Panc1 (cell line): Measurements from ENCODE around the gene OPN1SW. TPM values are rescaled to one million over a fixed set of nuclear protein-coding genes. Genes with fewer than 3 reads are reported as not detected.

ENCODE experiments used
- ATAC-seq: fragments of 200-7000 bp; cut with Tn5 transposase; 2 replicates; pipeline ENCODE4 v1.9.1; 2020; ENCODE audit warnings: mild to moderate bottlenecking, moderate library complexity
- BruUV-seq: library from RNA; stranded (reverse); fragments of 400-500 nt; replicated peaks from 2 replicates; lab custom pipeline; 2021; lab: Mats Ljungman, UMichigan
- CTCF ChIA-PET: fragments of 300-600 bp; sonication (Branson Sonifier 250); formaldehyde crosslinking; loops from one replicate; lab custom pipeline; 2022; ENCODE audit warnings: antibody characterized with exemption; lab: Charles Lee
- POLR2A ChIA-PET: fragments of 300-600 bp; sonication (Branson Sonifier 250); formaldehyde crosslinking; loops from one replicate; lab custom pipeline; 2022; ENCODE audit warnings: antibody characterized with exemption; lab: Charles Lee
- DNase-seq: peaks from one replicate; pipeline ENCODE4 v3.0.0-alpha.2; 2010; ENCODE audit warnings: low read depth, low spot score
- H3K27ac ChIP-seq: 2 replicates; pipeline ENCODE4 v1.5.1; 2011; ENCODE audit warnings: mild to moderate bottlenecking, low read length, inconsistent platforms
- H3K27me3 ChIP-seq: fragments of 200-500 bp; sonication (Bioruptor generic); 2 replicates; pipeline ENCODE4 v1.6.0; 2014; ENCODE audit warnings: low read length, inconsistent platforms; ENCODE audit not compliant: control insufficient read depth, insufficient read depth
- H3K36me3 ChIP-seq: fragments of 200-500 bp; sonication (Bioruptor generic); 2 replicates; pipeline ENCODE4 v1.5.1; 2014; ENCODE audit warnings: inconsistent platforms, mild to moderate bottlenecking, low read length, moderate library complexity; ENCODE audit not compliant: control insufficient read depth, insufficient read depth
- H3K4me1 ChIP-seq: 2 replicates; pipeline ENCODE4 v1.5.1; 2011; ENCODE audit warnings: inconsistent platforms, mild to moderate bottlenecking, low read length, moderate library complexity; ENCODE audit not compliant: control insufficient read depth, insufficient read depth
- H3K4me3 ChIP-seq, 2 experiments: 2 replicates each; pipeline ENCODE4 v1.5.1; 2011 to 2012; ENCODE audit warnings: low read depth in 2 of 2, low read length in 2 of 2, mild to moderate bottlenecking in 2 of 2, inconsistent platforms in 1 of 2, moderate library complexity in 1 of 2
- H3K9me3 ChIP-seq: fragments of 200-500 bp; sonication (Bioruptor generic); 2 replicates; pipeline ENCODE4 v1.5.1; 2014; ENCODE audit warnings: low read depth, mild to moderate bottlenecking, inconsistent platforms, low read length, moderate library complexity; ENCODE audit not compliant: control insufficient read depth, insufficient read depth
- POLR2AphosphoS5 ChIP-seq: IDR thresholded peaks from 2 replicates; pipeline ENCODE4 v1.6.1; 2012; ENCODE audit warnings: mild to moderate bottlenecking, low read depth, low read length, moderate library complexity
- REST ChIP-seq, 2 experiments: IDR thresholded peaks; 2 replicates each; pipeline ENCODE4 v1.6.1; 2011 to 2012; ENCODE audit warnings: low read depth in 2 of 2, control low read depth in 1 of 2, low read length in 1 of 2, mild to moderate bottlenecking in 1 of 2, moderate library complexity in 1 of 2; ENCODE audit not compliant: insufficient read depth in 1 of 2
- SIN3A ChIP-seq: IDR thresholded peaks from 2 replicates; pipeline ENCODE4 v1.6.1; 2012; ENCODE audit warnings: low read depth, mild to moderate bottlenecking, low read length, moderate library complexity, borderline replicate concordance; ENCODE audit not compliant: insufficient read depth
- TCF7L2 ChIP-seq: IDR thresholded peaks from 2 replicates; pipeline ENCODE4 v1.6.1; 2011; ENCODE audit warnings: mild to moderate bottlenecking, low read depth, low read length, inconsistent platforms
- in situ Hi-C: cut with HindIII; loops from 2 replicates; pipeline ENCODE4 v1.10.0; 2016; ENCODE audit warnings: low sequenced_read_pairs, low pct_unique_long_range_greater_than_20kb
- intact Hi-C: fragments of 100-400 bp; cut with micrococcal nuclease; formaldehyde crosslinking; loops from one replicate; pipeline ENCODE4 v1.10.0; 2022; ENCODE audit not compliant: unreplicated experiment
- total RNA-seq: library from RNA; stranded (reverse); gene quantifications from one replicate; pipeline ENCODE4 v1.2.1, GENCODE V29; 2021; ENCODE audit not compliant: unreplicated experiment
- TF ChIP-seq, protein P1 (sequence below): fragments of 450-650 bp; IDR thresholded peaks from 2 replicates; pipeline ENCODE4 v1.5.1; 2017; ENCODE audit warnings: mild to moderate bottlenecking

The OPN1SW gene
- total RNA-seq, 1 experiment from 2014 or later, result not detected

DNA sequence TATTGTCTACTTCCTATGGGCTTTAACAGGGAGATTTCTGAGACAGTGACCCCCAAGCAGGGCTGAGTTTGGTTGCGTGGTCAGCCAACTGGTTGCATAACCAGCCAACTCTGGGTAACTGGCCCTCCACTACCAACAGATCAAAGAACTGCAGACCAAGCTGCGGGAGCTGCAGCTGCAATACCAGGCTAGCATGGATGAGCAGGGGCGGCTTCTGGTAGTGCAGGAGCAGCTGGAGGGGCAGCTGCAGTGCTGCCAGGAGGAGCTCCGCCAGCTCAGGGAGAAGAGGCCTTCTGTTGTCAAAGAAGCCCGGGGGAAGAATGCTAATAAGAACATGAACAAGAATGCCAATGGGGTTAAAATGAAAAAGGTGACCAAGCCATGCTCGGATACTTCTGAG is 38.9 kb upstream of the OPN1SW start:
- Histone ChIP-seq H3K27ac (no peak overlapping the region), H3K27me3 (peaks cover 23% of the 10 kb centered on the region), H3K4me3 (no peak overlapping the region), H3K9me3 (no peaks in the 10 kb centered on the region), H3K36me3 (no peaks in the 10 kb centered on the region), H3K4me1 (no peaks in the 10 kb centered on the region)
- no TSS peak for BruUV-seq
- no peak for TF ChIP-seq REST (IDR thresholded peaks at IDR 0.05; ENCODE audit: insufficient read depth in 1 of 2, low read depth in 2 of 2, low read length in 1 of 2)
- no peak for TF ChIP-seq POLR2AphosphoS5
- no peak for TF ChIP-seq SIN3A
- TF ChIP-seq, protein P1, sequence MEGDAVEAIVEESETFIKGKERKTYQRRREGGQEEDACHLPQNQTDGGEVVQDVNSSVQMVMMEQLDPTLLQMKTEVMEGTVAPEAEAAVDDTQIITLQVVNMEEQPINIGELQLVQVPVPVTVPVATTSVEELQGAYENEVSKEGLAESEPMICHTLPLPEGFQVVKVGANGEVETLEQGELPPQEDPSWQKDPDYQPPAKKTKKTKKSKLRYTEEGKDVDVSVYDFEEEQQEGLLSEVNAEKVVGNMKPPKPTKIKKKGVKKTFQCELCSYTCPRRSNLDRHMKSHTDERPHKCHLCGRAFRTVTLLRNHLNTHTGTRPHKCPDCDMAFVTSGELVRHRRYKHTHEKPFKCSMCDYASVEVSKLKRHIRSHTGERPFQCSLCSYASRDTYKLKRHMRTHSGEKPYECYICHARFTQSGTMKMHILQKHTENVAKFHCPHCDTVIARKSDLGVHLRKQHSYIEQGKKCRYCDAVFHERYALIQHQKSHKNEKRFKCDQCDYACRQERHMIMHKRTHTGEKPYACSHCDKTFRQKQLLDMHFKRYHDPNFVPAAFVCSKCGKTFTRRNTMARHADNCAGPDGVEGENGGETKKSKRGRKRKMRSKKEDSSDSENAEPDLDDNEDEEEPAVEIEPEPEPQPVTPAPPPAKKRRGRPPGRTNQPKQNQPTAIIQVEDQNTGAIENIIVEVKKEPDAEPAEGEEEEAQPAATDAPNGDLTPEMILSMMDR, result no peak
- no peak for TF ChIP-seq TCF7L2
- DNase-seq (no peak), ATAC-seq (no peak)
- ChIA-PET POLR2A (no interaction called here), CTCF (no interaction called here)
- in situ Hi-C loops, result no loop called here
- intact Hi-C loops, result no loop called here

- ATAC-seq, result no peak
- CTCF ChIA-PET, result interaction anchor here (0.6 kb wide), 1 partner anchor 147 kb away, joined by 6 read pairs; no protein-coding TSS in a partner anchor
- Histone ChIP-seq H3K27me3 (peaks cover 16% of the 10 kb centered on the region), H3K4me1 (no peaks in the 10 kb centered on the region), H3K4me3 (no peak overlapping the region), H3K36me3 (no peaks in the 10 kb centered on the region), H3K9me3 (no peaks in the 10 kb centered on the region), H3K27ac (no peak overlapping the region)
- POLR2A ChIA-PET, result interaction anchor here (0.6 kb wide), 2 partner anchors 73 to 452 kb away, joined by 8 to 9 read pairs; no protein-coding TSS in a partner anchor
- in situ Hi-C loops, result no loop called here
- TF ChIP-seq TCF7L2, result no peak
- TF ChIP-seq, protein P1, result no peak
- TF ChIP-seq POLR2AphosphoS5, result no peak
- TF ChIP-seq REST (IDR thresholded peaks at IDR 0.05; ENCODE audit: insufficient read depth in 1 of 2, low read depth in 2 of 2, low read length in 1 of 2), result no peak
- no peak for TF ChIP-seq SIN3A
- no TSS peak for BruUV-seq
- intact Hi-C loops, result no loop called here
- DNase-seq, result no peak
Observed at GRCh38 chr7:128812514-128813168, 37.0 kb upstream of the OPN1SW start.
